C4-2B (cell line): ENCODE results near the gene CMTM7.

Experiments
- CTCF ChIP-seq: fragments of 450-650 bp; conservative IDR thresholded peaks from 2 replicates; pipeline ENCODE4 v1.5.1; 2017; ENCODE audit warnings: mild to moderate bottlenecking
- ZFX ChIP-seq: fragments of 450-650 bp; IDR thresholded peaks from 2 replicates; pipeline ENCODE4 v1.6.1; 2017

GRCh38 chr3:32405711-32406323 is 14.2 kb downstream of the CMTM7 start:
- peak; percentile 33 for TF ChIP-seq CTCF
- TF ChIP-seq ZFX, result no peak
